A549 (cell line): Measurements from ENCODE around the gene HDDC3.

Source experiments
- EHMT2 ChIP-seq: fragments of 200-600 bp; sonication (generic); IDR thresholded peaks from 2 replicates; pipeline ENCODE4 v1.6.1; 2016; ENCODE audit warnings: antibody characterized with exemption, low read depth, mild to moderate bottlenecking, moderate library complexity
- MAX ChIP-seq: IDR thresholded peaks from 2 replicates; pipeline ENCODE4 v1.6.1; 2012
- MYC ChIP-seq: IDR thresholded peaks from 2 replicates; pipeline ENCODE4 v1.6.1; 2012; ENCODE audit warnings: mild to moderate bottlenecking, inconsistent platforms, low read length, improper control_type of control experiment, borderline replicate concordance
- POLR2AphosphoS2 ChIP-seq: conservative IDR thresholded peaks from 2 replicates; pipeline ENCODE4 v1.6.1; 2012; ENCODE audit warnings: low read length, improper control_type of control experiment, inconsistent platforms
- RAD21 ChIP-seq, 2 experiments: fragments of >200 bp in 1 of 2; sonication (Bioruptor Twin) in 1 of 2; formaldehyde crosslinking in 1 of 2; IDR thresholded peaks in 1 of 2; conservative IDR thresholded peaks in 1 of 2; 2 replicates in 1 of 2; 3 replicates in 1 of 2; pipeline ENCODE4 v1.6.1; 2012 to 2018; ENCODE audit warnings: inconsistent platforms in 1 of 2
- ZC3H11A ChIP-seq: fragments of 450-650 bp; IDR thresholded peaks from 2 replicates; pipeline ENCODE4 v1.6.1; 2014; ENCODE audit warnings: antibody characterized with exemption, mild to moderate bottlenecking
- TF ChIP-seq, protein P1 (sequence below): fragments of >200 bp; sonication (Bioruptor Twin); formaldehyde crosslinking; IDR thresholded peaks from 3 replicates; pipeline ENCODE4 v1.5.1; 2016

DNA sequence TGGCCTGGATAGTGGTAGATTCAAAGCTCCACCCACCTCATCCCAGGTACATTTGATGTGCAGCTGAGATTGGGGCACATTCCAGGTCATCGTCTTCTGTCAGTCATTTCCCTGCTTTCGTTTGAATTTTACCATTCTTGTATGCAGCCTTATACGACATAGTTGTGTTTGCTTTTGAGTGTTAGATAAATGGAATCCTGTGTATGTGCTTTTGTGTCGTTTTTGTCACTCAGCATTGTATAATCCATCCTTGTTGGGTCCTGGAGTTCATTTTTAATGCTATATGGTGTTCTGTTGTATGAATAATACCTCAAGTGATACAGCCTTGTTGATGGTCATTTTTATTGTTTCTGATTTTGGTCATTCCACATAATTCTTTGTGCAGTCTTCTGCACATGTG, 29.7 kb upstream of the HDDC3 start:
- TF ChIP-seq POLR2AphosphoS2 (no peak), ZC3H11A (no peak), MAX (no peak), EHMT2 (no peak), RAD21 (conservative IDR thresholded peaks at IDR 0.05 in 1 of 2, IDR thresholded peaks at IDR 0.05 in 1 of 2) (no peak), MYC (no peak)
- TF ChIP-seq, protein P1, sequence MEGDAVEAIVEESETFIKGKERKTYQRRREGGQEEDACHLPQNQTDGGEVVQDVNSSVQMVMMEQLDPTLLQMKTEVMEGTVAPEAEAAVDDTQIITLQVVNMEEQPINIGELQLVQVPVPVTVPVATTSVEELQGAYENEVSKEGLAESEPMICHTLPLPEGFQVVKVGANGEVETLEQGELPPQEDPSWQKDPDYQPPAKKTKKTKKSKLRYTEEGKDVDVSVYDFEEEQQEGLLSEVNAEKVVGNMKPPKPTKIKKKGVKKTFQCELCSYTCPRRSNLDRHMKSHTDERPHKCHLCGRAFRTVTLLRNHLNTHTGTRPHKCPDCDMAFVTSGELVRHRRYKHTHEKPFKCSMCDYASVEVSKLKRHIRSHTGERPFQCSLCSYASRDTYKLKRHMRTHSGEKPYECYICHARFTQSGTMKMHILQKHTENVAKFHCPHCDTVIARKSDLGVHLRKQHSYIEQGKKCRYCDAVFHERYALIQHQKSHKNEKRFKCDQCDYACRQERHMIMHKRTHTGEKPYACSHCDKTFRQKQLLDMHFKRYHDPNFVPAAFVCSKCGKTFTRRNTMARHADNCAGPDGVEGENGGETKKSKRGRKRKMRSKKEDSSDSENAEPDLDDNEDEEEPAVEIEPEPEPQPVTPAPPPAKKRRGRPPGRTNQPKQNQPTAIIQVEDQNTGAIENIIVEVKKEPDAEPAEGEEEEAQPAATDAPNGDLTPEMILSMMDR = no peak
